NB4 (cell line): ENCODE results near the gene CCDC15.

Experiments used
- DNase-seq: peaks from one replicate; pipeline ENCODE4 v3.0.0; 2010; ENCODE audit warnings: low read depth
- H3K4me3 ChIP-seq: one replicate; pipeline ENCODE4 v1.5.1; 2011; ENCODE audit warnings: mild to moderate bottlenecking, low read depth, low read length, moderate library complexity
- CTCF ChIP-seq: IDR thresholded peaks from one replicate; pipeline ENCODE4 v1.5.1; 2012; ENCODE audit warnings: low read depth, low read length
- MAX ChIP-seq: IDR thresholded peaks from 2 replicates; pipeline ENCODE4 v1.6.1; 2011; ENCODE audit warnings: low read depth, low read length
- MYC ChIP-seq: IDR thresholded peaks from 2 replicates; pipeline ENCODE4 v1.6.1; 2011; ENCODE audit warnings: low read depth, low read length
- POLR2A ChIP-seq: IDR thresholded peaks from 2 replicates; pipeline ENCODE4 v1.6.1; 2011; ENCODE audit warnings: mild to moderate bottlenecking; ENCODE audit not compliant: insufficient read length; ENCODE audit errors: extremely low read depth

Gene CCDC15

GRCh38 chr11:124919898-124920297, 34.1 kb upstream of the CCDC15 start:
- DNase-seq = no peak
- H3K4me3 ChIP-seq = no peak overlapping the region
- no peak for TF ChIP-seq MYC
- TF ChIP-seq MAX = no peak
- no peak for TF ChIP-seq POLR2A
- TF ChIP-seq CTCF = no peak

GRCh38 chr11:124920356-124920755, 33.6 kb upstream of the CCDC15 start:
- H3K4me3 ChIP-seq = no peak overlapping the region
- DNase-seq = no peak
- TF ChIP-seq MAX (no peak), CTCF (no peak), MYC (no peak), POLR2A (no peak)

GRCh38 chr11:124920870-124921609, 33.0 kb upstream of the CCDC15 start:
- DNase-seq = no peak
- H3K4me3 ChIP-seq = no peak overlapping the region
- no peak for TF ChIP-seq CTCF
- no peak for TF ChIP-seq POLR2A
- no peak for TF ChIP-seq MYC
- no peak for TF ChIP-seq MAX

GRCh38 chr11:124922831-124923230, 31.2 kb upstream of the CCDC15 start:
- TF ChIP-seq MAX = no peak
- TF ChIP-seq MYC = no peak
- TF ChIP-seq CTCF = no peak
- TF ChIP-seq POLR2A = no peak
- H3K4me3 ChIP-seq = no peak overlapping the region
- no peak for DNase-seq

GRCh38 chr11:124923296-124923695, 30.7 kb upstream of the CCDC15 start:
- TF ChIP-seq POLR2A = no peak
- no peak for TF ChIP-seq CTCF
- TF ChIP-seq MAX = no peak
- TF ChIP-seq MYC = no peak
- DNase-seq = no peak
- H3K4me3 ChIP-seq = no peak overlapping the region
